Dermis microvascular lymphatic vessel endothelial cell (primary cell): ENCODE measurements around the gene RTN4RL1. TPM values are rescaled to one million over a fixed set of nuclear protein-coding genes. Genes with fewer than 3 reads are reported as not detected.

Experiments used
- DNase-seq, 2 donors: peaks; one replicate each; pipeline versions ENCODE4 v3.0.0 to v3.0.0-alpha.2; 2010; ENCODE audit warnings: low read depth in 2 of 2
- total RNA-seq: library from RNA; depleted of rRNA; stranded (reverse); fragments of >200 nt; gene quantifications from 2 replicates; pipeline ENCODE4 v1.2.1, GENCODE V29; 2014

RTN4RL1 gene
- total RNA-seq, 1 donor from 2014 or later: 0.26 TPM

DNA sequence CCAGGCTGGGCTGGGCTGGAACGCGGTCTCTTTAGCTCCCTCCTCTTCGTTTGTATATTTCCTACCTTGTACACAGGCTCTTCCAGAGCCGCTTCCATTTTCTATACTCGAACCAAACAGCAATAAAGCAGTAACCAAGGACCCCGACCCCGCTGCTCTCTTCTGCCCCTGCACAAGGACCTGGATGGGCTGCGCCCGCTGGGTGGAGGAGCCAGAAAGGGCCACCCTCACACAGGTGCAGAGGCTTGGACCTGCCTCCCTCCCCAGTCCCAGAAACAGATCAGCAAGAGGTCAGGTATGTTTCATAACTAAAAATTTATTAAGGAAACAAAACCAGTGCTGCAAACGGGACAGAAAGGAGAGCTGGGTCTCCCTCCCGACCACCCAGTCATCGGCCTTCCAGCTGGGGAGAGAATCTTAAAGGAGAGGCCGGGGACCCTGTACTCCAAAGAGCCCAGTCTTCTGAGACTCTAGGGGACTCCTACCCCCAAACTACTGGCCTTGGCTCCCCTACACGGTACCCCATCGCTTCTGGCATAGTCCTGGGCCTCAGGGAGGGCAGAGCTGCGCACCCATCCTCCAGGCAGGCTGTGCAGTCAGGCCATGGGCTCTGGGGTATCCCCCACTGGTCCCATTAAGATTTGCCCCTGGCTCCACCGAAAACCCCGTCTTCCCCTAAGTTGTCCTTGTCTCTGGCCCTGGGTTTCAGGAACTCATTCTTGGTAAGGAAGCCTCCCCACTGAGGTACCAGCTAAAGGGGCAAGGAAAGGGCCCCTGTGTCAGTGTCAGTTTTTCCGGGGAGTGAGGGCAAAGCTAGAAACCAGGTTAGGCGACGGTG, 34.6 kb upstream of the RTN4RL1 start:
- no peak for DNase-seq

DNA sequence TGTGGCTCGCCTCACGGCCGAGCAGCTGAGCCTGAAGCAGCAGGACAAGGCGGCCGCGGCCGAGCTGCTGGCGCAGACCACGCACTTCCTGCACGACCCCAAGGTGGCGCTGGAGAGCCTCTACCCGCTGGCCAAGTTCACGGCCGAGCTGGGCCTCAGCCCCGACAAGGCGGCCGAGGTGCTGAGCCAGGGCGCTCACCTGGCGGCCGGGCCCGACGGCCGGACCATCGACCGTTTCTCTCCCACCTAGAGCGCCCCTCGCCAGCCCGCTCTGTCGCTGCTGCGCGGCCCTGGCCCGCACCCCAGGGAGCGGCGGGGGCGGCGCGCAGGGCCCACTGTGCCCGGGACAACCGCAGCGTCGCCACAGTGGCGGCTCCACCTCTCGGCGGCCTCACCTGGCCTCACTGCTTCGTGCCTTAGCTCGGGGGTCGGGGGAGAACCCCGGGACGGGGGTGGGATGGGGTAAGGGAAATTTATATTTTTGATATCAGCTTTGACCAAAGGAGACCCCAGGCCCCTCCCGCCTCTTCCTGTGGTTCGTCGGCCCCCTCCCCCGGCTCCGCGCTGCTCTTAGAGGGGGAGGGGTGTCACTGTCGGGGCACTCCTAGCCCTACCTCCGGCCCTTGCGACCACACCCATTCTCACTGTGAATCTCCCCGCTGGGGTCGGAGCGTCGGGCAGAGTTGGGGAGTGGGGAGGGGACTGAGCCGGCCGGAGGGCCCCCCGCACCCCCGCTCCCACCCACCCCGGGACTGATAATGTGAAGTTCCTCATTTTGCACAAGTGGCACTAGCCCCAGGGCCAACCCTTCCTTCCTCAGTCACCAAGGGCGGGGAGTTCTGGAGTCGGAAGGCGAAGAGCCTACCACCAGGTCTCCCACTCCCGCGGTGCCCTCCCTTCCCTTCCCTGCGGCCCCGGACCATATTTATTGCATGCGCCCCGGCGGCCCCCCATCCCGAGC, 33.7 kb upstream of the RTN4RL1 start:
- peak in 1 of 2 donors; percentile 45 for DNase-seq

DNA sequence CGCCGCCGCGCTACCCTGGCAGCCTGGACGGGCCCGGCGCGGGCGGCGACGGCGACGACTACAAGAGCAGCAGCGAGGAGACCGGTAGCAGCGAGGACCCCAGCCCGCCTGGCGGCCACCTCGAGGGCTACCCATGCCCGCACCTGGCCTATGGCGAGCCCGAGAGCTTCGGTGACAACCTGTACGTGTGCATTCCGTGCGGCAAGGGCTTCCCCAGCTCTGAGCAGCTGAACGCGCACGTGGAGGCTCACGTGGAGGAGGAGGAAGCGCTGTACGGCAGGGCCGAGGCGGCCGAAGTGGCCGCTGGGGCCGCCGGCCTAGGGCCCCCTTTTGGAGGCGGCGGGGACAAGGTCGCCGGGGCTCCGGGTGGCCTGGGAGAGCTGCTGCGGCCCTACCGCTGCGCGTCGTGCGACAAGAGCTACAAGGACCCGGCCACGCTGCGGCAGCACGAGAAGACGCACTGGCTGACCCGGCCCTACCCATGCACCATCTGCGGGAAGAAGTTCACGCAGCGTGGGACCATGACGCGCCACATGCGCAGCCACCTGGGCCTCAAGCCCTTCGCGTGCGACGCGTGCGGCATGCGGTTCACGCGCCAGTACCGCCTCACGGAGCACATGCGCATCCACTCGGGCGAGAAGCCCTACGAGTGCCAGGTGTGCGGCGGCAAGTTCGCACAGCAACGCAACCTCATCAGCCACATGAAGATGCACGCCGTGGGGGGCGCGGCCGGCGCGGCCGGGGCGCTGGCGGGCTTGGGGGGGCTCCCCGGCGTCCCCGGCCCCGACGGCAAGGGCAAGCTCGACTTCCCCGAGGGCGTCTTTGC, 32.8 kb upstream of the RTN4RL1 start:
- no peak for DNase-seq

DNA sequence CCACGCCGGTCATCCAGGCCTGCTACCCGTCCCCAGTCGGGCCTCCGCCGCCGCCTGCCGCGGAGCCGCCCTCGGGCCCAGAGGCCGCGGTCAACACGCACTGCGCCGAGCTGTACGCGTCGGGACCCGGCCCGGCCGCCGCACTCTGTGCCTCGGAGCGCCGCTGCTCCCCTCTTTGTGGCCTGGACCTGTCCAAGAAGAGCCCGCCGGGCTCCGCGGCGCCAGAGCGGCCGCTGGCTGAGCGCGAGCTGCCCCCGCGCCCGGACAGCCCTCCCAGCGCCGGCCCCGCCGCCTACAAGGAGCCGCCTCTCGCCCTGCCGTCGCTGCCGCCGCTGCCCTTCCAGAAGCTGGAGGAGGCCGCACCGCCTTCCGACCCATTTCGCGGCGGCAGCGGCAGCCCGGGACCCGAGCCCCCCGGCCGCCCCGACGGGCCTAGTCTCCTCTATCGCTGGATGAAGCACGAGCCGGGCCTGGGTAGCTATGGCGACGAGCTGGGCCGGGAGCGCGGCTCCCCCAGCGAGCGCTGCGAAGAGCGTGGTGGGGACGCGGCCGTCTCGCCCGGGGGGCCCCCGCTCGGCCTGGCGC, 32.1 kb upstream of the RTN4RL1 start:
- no peak for DNase-seq

DNA sequence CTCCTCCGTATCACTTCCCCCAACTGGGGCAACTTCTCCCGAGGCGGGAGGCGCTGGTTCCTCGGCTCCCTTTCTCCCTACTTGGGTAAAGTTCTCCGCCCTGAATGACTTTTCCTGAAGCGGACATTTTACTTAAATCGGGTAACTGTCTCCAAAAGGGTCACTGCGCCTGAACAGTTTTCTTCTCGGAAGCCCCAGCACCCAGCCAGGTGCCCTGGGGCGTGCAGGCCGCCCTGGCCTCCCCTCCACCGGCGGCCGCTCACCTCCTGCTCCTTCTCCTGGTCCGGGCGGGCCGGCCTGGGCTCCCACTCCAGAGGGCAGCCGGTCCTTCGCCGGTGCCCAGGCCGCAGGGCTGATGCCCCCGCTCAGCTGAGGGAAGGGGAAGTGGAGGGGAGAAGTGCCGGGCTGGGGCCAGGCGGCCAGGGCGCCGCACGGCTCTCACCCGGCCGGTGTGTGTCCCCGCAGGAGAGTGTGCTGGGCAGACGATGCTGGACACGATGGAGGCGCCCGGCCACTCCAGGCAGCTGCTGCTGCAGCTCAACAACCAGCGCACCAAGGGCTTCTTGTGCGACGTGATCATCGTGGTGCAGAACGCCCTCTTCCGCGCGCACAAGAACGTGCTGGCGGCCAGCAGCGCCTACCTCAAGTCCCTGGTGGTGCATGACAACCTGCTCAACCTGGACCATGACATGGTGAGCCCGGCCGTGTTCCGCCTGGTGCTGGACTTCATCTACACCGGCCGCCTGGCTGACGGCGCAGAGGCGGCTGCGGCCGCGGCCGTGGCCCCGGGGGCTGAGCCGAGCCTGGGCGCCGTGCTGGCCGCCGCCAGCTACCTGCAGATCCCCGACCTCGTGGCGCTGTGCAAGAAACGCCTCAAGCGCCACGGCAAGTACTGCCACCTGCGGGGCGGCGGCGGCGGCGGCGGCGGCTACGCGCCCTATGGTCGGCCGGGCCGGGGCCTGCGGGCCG, 31.4 kb upstream of the RTN4RL1 start:
- DNase-seq: peak in 1 of 2 donors; percentile 45

DNA sequence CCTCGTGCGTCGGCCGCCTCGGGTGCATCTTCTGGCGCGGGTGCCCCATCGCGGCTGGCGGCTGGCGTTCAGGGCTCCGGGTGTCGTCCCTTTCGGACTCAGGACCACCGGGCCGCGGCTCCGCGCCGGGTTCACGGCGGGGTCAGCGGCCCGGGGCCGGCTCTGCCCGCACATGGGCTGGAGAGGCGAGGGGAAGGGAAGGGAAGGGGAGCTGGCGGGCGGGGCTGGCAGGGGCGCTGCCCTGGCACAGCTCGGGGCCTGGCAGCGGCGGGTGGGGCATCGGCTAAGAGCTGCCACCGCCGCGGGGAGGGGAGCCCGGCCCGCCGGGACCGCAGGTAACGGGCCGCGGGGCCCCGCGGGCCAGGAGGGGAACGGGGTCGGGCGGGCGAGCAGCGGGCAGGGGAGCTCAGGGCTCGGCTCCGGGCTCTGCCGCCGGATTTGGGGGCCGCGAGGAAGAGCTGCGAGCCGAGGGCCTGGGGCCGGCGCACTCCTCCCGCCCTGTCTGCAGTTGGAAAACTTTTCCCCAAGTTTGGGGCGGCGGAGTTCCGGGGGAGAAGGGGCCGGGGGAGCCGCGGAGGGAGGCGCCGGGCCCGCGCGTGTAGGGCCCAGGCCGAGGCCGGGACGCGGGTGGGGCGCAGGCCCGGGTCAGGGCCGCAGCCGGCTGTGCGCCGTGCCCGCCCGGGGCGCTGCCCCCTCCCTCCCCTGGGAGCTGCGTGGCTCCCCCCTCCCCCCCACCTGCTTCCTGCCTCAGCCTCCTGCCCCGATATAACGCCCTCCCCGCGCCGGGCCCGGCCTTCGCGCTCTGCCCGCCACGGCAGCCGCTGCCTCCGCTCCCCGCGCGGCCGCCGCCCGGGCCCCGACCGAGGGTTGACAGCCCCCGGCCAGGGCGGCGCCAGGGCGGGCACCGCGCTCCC, 30.4 kb upstream of the RTN4RL1 start:
- DNase-seq: peak in 1 of 2 donors; percentile 60

DNA sequence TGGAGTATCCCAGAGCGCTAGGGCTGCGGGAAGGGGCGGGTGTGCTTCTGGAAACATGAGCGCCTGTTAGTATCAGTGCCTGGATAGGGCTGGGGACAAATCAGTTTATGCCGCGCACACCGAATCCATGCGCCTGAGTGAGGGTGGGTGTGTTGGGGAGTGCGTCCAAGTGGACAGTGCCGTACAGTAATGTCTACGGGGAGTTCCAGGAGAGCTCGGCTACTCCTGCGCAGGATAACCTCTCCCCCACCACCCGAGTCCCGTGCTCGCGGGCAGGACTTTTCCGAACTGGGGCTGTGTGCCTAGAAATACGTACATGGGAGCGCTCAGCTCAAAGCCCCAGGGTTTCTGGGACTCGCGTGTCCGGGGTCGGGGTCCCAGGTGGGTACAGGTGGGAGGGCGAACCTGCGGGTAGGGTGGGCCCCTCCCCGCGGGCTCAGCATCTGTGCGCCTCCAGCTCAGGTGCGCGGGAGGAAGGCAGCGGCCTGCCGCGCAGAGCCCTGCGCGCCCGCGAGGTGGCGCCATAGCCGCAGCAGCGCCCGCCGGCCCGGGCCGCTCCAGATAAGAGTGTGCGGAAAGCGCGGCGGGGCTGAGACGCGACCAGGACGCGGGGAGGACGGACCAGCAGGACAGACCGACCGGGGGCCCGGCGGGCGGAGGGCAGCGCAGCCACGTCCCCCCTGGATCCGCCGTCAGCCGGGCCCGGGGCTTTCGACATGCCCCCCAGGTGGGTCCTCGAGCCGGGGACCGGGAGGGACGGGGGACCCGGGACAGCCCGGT, 29.6 kb upstream of the RTN4RL1 start, which contains the start of gene HIC1:
Gene HIC1 (plus strand): TSS at position 592 of the 780 bp plus-strand sequence. CDS start 1,588 bp downstream, outside the sequence.
- peak in 1 of 2 donors; percentile 83 for DNase-seq

DNA sequence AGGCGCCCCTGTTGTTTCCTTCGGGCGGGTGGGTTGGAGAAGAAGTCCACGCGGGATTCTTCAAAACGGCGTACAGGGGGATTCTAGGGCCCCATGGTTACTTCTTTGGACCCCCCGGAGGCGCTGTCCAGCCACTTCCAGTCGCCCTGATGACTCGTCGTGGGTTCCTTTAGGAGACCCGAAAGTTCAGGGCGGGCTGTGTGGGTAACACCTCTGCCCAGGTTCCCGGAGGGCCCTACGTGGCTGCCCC, 29.1 kb upstream of the RTN4RL1 start:
- no peak for DNase-seq

DNA sequence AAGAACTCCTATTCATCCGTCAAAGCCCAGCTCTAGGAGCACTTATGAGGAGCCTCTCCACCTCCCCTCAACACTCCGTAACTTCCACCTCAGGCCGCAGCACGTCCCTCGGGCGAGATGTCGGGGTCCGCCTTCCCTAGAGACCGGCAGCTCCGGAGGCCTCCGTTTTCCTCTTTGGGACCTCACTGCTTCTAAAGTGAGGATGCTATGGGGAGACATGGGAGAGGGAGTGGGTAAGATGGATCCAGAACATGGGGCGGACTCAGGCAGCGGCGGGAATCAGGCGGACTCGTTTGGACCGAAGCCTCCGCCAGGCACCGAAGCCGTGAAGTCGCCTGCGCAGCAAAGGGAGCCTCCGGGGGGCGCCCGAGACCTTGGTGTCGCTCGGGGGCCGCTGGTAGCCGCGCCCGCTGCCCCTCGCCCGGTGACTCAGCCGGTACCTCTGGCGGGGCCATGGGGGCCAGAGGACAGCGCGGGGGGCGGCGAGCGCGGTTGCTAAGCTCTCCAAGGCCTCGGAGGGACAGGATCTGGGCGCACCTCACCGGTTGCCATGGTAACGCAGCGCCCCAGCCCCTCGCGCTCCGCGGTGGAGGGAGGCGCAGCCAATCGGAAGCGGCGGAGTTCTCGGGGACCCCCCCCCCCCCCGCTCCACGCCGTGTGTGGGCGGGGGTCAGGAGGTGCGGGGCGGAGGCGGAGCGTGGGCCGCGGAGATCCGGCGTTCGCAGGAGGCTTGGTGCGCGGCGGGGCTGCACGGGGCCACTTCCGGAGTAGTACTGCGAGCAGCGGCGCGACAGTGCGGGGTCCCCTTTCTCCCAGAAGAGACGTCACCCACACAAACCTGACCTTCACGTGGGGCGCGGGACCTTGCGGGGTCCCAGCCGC, 28.5 kb upstream of the RTN4RL1 start:
- DNase-seq: peak in 1 of 2 donors; percentile 86

DNA sequence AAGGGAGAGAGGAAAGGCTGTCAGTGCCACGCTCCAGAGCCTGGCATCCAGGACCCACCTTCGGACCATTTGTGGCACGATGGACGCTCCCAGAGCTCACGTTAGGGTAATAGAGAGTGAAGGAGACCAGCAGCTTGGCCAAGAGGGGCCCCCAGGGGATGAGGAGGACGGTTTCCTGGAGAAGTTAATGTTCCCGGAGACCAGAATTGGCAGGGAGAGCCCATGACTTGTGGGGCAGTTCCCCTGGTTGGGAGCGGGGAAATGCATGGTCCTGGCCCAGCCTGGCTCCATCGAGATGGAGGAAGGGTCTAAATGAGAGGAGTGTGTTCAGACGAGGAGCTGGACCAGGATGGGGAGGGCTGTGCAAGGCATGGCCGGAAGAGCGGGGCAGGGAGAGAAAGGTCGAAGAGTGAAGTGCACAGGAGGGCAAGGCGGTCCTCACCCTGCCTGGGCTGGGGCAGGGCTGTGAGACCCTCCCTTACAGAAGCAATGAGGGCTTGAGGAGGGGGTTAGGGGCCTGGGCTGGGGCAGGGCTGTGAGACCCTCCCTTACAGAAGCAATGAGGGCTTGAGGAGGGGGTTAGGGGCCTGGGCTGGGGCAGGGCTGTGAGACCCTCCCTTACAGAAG, 26.9 kb upstream of the RTN4RL1 start:
- no peak for DNase-seq

DNA sequence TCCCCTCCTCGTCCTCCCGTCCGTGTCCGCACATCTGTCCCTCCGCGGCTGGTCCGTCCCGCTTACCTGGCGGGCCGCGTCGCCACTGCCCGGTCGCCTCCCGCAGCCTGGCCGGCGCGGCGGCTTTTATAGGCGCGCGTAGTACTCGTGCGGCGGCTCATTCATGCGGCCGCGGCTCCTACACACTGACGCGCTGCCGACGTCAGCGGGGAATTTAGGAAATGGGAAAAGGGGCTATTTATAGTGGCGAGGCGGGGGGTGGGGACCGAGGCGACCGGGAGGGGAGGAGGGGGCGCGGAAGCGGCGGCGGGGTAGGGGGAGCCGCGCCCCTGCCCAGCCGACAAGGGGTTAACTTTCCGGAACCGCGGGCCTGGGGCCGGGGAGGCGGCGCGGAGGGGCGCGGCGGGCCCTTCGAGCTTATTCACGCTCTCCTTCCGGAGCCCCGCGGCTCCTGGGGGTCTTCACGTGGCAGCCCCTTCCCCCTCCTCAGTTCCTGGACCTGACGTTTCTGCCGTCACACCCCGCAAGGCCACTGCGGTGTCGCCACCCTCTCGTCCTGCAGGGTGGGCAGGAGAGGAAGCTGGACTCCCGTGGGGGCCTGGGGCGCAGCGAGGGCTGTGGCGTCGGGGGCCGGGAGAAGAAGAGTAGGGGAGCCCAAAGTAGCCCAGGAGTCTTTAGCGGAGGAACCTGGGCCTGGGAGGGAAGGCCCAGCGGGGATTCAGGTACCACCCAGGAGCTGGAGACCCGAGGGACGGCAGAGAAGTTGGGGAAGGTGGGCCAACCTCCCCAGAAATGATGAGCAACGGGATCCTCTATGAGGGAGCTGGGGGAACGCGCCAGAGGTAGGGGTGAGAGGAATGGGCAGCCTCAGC, 26.2 kb upstream of the RTN4RL1 start:
- DNase-seq: peak in 1 of 2 donors; percentile 53

DNA sequence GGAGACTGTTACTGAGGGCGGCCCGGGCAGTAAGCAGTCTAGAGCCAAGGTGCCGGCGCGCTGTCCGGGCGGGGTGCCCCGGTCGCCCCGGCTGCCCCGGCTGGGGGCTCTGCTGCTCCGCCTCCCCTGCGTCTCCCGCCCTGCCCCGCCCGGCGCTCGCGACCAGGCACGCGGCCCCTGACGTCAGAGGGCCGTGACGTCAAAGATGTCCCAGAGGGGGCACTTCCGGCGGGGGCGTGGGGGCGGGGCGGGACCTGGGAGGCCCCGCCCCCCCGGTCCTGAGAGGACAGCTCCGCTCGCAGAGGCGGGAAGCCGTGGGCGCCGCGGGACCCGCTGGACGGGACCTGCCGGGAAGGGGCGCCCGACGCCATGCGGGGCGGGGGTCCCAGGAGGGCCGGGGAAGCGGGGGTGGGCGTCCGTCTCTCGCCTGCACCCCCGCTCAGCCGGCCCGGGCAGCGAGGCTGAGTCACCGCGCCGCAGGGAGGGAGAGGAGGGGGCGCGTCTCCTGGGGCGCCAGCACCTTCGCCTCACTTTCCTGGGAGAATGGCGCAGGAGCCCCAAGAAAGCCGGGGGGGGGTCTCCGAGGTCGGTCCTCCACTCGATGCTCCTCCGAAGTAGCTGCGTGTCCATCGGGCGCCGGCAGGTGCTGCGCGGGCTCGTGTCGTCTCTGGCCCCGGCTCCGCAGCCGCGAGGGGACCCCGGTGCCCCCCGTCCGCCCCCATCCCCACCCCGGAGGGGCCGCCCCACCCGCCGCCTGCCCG, 25.3 kb upstream of the RTN4RL1 start:
- peak in 1 of 2 donors; percentile 66 for DNase-seq

DNA sequence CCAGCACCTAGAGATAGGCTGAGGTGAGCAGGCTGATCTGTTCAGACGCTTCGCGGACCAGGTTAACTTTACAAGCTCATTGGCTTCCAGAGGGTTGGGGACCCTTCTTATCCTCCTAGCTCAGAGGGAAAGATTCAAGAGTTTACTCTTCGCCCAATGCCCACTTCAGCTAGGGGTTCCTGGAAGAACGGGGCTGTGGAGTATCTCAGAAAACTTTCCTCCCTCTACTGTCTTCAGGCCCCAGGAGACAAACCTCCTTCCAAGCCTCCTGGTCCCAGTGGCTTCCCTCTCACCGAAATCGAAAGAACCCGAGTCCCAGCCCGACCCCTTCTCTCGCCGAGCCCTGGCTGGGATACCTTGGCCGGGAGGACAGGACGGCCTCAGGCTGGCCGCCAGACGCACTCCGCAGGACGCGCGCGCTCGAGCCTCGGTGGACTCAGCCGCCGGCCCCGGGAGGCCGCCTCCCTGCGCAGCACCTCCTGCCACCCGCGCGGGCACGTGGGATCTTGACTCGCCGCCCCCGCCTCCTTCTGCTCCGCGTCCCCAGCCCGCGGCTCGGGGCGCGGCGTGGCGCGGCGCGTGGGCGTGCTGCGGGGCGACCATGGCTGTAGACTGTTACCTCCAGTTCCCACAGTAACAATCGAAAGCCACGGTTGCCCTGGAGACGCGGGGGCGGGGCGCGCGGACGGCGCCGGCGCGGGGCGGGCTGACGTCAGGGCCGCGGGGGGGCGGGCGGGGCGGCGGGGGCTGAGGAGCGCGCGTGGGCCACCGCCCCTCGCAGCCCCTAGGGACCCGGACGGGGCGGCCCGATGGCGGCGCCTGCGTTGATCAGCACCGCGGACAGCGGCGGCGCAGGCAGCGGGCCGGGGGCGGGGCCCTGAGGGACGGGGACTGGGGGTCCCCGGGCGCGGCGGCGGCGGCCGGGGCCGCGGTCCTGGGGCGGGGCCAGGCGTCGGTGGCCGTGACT, 24.5 kb upstream of the RTN4RL1 start:
- DNase-seq: peak in 1 of 2 donors; percentile 85

DNA sequence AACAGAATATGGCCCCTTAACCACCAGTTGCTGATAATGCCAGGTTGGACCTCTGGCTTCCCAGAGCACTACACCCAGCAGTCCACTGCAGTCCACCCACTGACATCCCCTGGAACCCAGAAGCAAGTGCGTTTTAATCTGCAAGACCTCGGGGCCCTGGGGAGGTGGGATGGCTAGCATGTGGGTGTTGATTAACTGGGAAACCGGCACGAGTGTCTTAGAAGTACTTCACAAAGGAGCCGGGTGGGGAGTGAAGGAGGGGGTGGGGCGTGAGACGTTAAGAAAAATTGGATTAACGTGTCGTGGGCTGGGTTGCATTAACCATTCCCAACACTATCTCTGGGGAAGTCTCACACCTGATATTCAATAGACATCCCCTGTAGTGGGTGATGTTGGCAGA, 23.7 kb upstream of the RTN4RL1 start:
- no peak for DNase-seq
